HG02981 (cell line): Measurements from ENCODE around the gene PSMC4.
"Not testable (repeated sequence)": the region's sequence is repeated elsewhere in the genome, so short reads cannot be mapped to it uniquely, and the experiment has no call there.

Source experiments
- ATAC-seq: cut with Tn5 transposase; IDR thresholded peaks from one replicate; pipeline ENCODE4 v1.9.1; 2021; ENCODE audit warnings: mild to moderate bottlenecking, moderate library complexity; ENCODE audit not compliant: unreplicated experiment

Gene PSMC4

GRCh38 chr19:39943586-39943985, 27.4 kb upstream of the PSMC4 start:
- ATAC-seq: no peak

DNA sequence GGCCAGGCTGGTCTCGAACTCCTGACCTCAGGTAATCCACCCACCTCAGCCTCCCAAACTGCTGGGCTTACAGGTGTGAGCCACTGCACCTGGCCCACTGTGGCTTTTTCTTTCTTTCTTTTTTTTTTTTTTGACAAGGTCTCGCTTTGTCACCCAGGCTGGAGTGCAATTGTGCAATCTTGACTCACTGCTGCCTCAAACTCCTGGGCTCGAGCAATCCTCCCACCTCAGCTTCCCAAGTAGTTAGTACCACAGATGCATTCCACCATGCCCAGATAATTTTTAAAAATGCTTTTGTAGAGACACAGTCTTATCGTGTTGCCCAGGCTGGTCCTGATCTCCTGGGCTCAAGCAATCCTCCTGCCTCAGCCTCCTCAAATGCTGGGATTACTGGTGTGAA, 24.4 kb upstream of the PSMC4 start:
- ATAC-seq: no peak

- ATAC-seq: no peak
These were observed 21.8 kb upstream of the PSMC4 start for GRCh38 chr19:39949026-39949747.

GRCh38 chr19:39951065-39951650, 19.8 kb upstream of the PSMC4 start:
- no peak for ATAC-seq

DNA sequence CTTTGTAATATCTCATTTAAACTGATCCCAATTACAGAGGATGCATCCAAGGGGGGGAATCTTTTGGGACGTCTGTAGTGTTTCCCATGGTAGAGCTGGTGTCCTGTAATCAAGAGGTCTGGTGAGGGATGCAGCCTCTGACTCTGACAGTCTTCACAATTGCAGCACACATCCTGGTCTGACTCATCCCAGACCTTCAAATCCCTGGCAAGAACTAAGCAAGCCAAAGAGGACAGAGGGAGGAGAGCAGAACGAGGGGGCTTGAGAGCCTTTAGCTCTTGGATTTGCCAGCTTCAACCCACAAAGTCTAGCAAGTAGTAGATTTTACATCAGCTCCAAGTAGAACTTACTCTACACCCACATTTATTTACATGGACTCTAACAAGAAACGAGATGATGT, 19.3 kb upstream of the PSMC4 start:
- no peak for ATAC-seq

- ATAC-seq: no peak
These were observed 17.1 kb upstream of the PSMC4 start for GRCh38 chr19:39953915-39954314.

- ATAC-seq: not testable (repeated sequence)
These were observed 13.1 kb upstream of the PSMC4 start for GRCh38 chr19:39957886-39958285.

GRCh38 chr19:39958942-39959341, 12.0 kb upstream of the PSMC4 start:
- not testable (repeated sequence) for ATAC-seq

DNA sequence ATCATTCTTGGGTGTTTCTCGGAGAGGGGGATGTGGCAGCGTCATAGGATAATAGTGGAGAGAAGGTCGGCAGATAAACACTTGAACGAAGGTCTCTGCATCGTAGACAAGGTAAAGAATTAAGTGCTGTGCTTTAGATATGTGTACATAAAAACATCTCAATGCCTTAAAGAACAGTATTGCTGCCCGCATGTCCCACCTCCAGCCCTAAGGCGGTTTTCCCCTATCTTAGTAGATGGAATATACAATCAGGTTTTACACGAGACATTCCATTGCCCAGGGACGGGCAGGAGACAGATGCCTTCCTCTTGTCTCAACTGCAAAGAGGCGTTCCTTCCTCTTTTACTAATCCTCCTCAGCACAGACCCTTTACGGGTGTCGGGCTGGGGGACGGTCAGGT, 11.6 kb upstream of the PSMC4 start:
- ATAC-seq: not testable (repeated sequence)

GRCh38 chr19:39963898-39964297, 7.1 kb upstream of the PSMC4 start:
- no peak for ATAC-seq

GRCh38 chr19:39966617-39967016, 4.3 kb upstream of the PSMC4 start:
- ATAC-seq: no peak

- no peak for ATAC-seq
These were observed 3.4 kb upstream of the PSMC4 start for GRCh38 chr19:39967561-39967960.

GRCh38 chr19:39968789-39969188, 2.2 kb upstream of the PSMC4 start:
- ATAC-seq: no peak

DNA sequence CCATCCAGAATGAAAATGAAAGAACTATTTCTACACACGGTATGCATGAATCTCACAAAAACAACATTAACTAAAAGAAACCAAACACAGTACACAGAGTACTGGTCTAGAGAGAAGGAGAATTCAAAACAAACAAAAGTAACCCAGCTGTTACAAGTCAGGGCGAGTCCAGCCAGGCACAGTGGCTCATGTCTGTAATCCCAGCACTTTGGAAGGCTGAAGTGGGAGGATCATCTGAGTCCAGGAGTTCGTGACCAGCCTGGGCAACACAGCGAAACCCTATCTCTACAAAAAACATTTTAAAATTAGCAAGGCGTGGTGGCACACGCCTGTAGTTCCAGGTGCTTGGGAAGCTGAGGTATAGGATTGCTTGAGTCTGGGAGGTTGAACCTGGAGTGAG, 1.7 kb upstream of the PSMC4 start:
- no peak for ATAC-seq

DNA sequence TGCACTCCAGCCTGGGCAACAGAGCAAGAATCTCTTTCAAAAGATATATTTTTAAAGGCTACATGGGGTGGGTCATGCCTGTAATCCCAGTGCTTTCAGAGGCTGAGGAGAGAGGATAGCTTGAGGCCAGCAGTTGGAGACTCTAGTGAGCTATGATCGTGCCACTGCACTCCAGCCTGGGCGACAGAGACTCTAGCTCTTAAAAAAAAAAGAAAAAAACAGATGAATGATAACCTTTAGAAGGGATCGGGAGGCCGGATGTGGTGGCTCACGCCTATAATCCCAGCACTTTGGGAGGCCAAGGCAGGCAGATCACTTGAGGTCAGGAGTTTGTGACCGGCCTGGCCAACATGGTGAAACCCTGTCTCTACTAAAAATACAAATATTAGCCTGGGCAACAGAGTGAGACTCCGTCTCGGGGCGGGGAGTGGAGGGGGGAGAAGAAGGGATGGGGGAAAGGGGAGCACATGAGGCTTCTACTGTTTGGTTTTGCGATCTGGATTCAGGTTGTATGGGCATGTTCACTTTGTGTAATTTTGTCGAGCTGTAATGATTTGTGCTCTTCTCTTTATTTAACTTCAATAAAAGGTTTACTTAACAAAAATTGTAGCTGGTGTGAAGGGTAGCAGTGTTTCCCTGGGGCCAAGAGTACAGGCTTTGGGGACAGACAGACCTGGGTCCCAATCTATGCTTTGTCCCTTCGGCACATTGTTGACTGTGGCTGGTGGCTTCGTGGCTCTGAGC, 1.1 kb upstream of the PSMC4 start:
- no peak for ATAC-seq

DNA sequence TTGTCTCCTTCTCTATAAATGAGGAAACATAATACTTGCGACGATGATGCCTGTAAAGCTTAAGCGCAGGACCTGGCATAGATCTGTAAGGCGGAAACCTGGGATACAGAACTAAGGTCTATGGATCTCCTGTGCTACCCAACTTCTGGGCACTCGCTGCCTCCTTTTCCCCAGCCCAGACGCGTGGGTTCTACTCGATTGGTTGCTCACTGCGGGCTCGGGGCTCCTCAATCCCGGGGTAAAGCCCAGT, 615 bp upstream of the PSMC4 start:
- peak; percentile 6 for ATAC-seq

DNA sequence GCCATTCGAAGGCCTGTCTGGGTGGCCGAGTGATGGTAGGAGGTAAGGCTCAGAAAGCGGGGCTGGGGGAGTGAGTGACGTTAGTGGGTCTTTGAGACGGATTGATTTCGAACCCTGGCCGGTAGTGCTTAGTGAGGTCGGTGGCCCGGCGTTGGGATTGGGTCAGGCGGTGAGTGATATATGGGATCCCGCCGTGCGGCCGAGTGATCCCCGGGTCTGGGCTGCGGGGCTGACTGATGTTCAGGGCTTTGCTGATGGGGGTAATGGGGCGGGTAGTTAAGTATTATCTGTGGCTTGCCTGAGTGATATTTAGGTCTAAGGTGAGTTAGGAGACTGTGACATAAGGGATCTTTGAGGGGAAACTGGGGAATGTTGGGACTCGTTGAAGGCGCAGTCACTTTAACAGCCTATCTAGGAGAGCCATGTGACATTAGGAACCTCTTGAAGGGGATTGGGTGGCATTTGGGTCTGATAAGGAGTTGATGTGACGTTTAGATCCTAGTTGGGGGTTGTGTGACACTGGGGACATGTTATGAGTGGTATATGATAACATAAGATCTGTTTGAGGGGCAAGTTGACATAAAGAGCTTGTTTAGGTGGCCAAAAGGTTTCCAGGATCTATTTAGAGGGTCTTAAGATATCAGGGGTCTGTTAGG, 543 bp downstream of the PSMC4 start:
- ATAC-seq: no peak

GRCh38 chr19:39974377-39975155, 3.6 kb downstream of the PSMC4 start:
- ATAC-seq: no peak

DNA sequence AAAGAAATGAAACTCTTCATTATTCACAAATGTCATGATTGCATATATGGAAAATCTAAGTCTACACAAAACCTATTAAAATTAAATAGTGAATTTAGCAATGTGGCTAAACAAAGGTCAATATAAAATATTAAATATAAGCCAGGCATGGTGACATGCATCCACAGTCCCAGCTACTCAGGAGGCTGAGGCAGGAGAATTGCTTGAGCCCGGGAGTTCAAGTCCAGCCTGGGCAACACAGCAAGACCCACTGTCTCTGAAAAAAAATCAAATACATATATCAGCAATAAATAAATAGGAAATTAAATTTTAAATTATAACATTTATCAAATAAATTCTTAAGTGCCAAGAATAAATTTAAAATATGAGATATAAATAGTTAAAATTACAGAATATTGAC, 11.9 kb downstream of the PSMC4 start:
- ATAC-seq: no peak

- no peak for ATAC-seq
These were observed 12.8 kb downstream of the PSMC4 start for GRCh38 chr19:39983695-39984300.

DNA sequence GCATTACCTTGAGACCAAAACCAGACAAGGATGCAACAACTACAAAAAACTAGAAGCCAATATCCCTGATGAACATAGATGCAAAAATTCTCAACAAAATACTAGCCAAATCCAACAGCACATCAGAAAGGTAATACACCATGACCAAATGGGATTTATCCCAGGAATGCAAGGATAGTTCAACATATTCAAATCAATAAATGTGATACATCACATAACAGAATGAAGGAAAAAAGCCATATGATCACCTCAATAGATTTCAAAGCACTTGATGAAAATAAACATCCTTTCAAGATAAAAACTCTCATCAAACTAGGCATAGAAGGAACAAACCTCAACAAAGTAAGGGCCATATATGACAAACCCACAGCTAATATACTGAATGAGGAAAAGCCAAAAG, 15.7 kb downstream of the PSMC4 start:
- no peak for ATAC-seq
